Subcutaneous adipose tissue (tissue), 4 donors: ENCODE measurements around the gene TM9SF2. TPM values are rescaled to one million over a fixed set of nuclear protein-coding genes. Genes with fewer than 3 reads are reported as not detected.

Source experiments
- small RNA-seq: library from RNA; depleted of rRNA; stranded (forward); fragments of <200 nt; gene quantifications from one replicate; pipeline ENCODE3, GENCODE V24; 2016
- total RNA-seq, 4 donors: library from RNA; depleted of rRNA; stranded (reverse); fragments of >200 nt; gene quantifications; one replicate each; pipeline ENCODE4 v1.1.0, GENCODE V29; 2016

TM9SF2 gene
- total RNA-seq, 4 donors from 2014 or later: 63.7 to 130 (median 105) TPM

Small RNA genes within 50 kb of the gene (small RNA-seq; reads per million reads assigned to genes)
- gene AL139035.1: not detected

Other genes with a start within 250 kb of the TM9SF2 start
- gene GPR18, start 243.1 kb upstream of the TM9SF2 start, total RNA-seq: under 1 TPM in 1 of 4 donors, not detected in 3; 0.51 TPM
- 100 to 1,000 TPM in 1 of 4 donors, 10 to 100 TPM in 2, 1 to 10 TPM in 1; 6.0 to 185 (median 41.9) TPM for gene GPR183, start 194.1 kb upstream of the TM9SF2 start, total RNA-seq
- gene CLYBL, start 105.2 kb downstream of the TM9SF2 start, total RNA-seq: 1 to 10 TPM; 2.4 to 9.9 (median 4.1) TPM